ENCODE data around the gene BIK. TPM values are rescaled to one million over a fixed set of nuclear protein-coding genes. Genes with fewer than 3 reads are reported as not detected.

BIK gene
- total RNA-seq, 2 donors from 2014 or later: 0.63 TPM; not detected in 1

- H3K36me3 ChIP-seq: no peaks in the 10 kb centered on the region
- H3K4me1 ChIP-seq: peaks cover 0 to 53% of the 10 kb centered on the region in 2 donors
- no peak overlapping the region for H3K4me3 ChIP-seq
- H3K27ac ChIP-seq: no peak overlapping the region
- DNase-seq (ENCODE audit: low spot score): no peak
- no peak for TF ChIP-seq CTCF (IDR thresholded peaks at IDR 0.05)
- no peaks in the 10 kb centered on the region for H3K27me3 ChIP-seq
- H3K9me3 ChIP-seq: no peaks in the 10 kb centered on the region
Measured at GRCh38 chr22:43155789-43156188, 45.2 kb downstream of the BIK start.

GRCh38 chr22:43156413-43156812, 45.9 kb downstream of the BIK start:
- H3K27me3 ChIP-seq: no peaks in the 10 kb centered on the region
- H3K4me1 ChIP-seq: peaks cover 0 to 50% of the 10 kb centered on the region in 2 donors
- no peak for DNase-seq (ENCODE audit: low spot score)
- H3K36me3 ChIP-seq: no peaks in the 10 kb centered on the region
- H3K4me3 ChIP-seq: no peak overlapping the region
- TF ChIP-seq CTCF (IDR thresholded peaks at IDR 0.05): no peak
- H3K9me3 ChIP-seq: no peaks in the 10 kb centered on the region
- no peak overlapping the region for H3K27ac ChIP-seq

- H3K4me1 ChIP-seq: peaks cover 0 to 41% of the 10 kb centered on the region in 2 donors
- no peak for TF ChIP-seq CTCF (IDR thresholded peaks at IDR 0.05)
- H3K27ac ChIP-seq: no peak overlapping the region
- no peak for DNase-seq (ENCODE audit: low spot score)
- no peaks in the 10 kb centered on the region for H3K9me3 ChIP-seq
- H3K27me3 ChIP-seq: no peaks in the 10 kb centered on the region
- H3K4me3 ChIP-seq: no peak overlapping the region
- no peaks in the 10 kb centered on the region for H3K36me3 ChIP-seq
Measured at GRCh38 chr22:43157874-43158546, 47.5 kb downstream of the BIK start.

GRCh38 chr22:43158778-43159483, 48.4 kb downstream of the BIK start:
- Histone ChIP-seq H3K4me3 (no peak overlapping the region), H3K27me3 (no peaks in the 10 kb centered on the region), H3K4me1 (peaks cover 0 to 44% of the 10 kb centered on the region in 2 donors), H3K9me3 (no peaks in the 10 kb centered on the region), H3K27ac (no peak overlapping the region), H3K36me3 (no peaks in the 10 kb centered on the region)
- DNase-seq (ENCODE audit: low spot score): no peak
- TF ChIP-seq CTCF (IDR thresholded peaks at IDR 0.05): no peak

- Histone ChIP-seq H3K27ac (no peak overlapping the region), H3K36me3 (no peaks in the 10 kb centered on the region), H3K4me3 (no peak overlapping the region), H3K9me3 (no peaks in the 10 kb centered on the region), H3K4me1 (peaks cover 0 to 49% of the 10 kb centered on the region in 2 donors), H3K27me3 (no peaks in the 10 kb centered on the region)
- DNase-seq (ENCODE audit: low spot score): no peak
- TF ChIP-seq CTCF (IDR thresholded peaks at IDR 0.05): peak in 1 of 2 donors; percentile 23
Measured at GRCh38 chr22:43159484-43160178, 49.1 kb downstream of the BIK start.

Data from right atrium auricular region (tissue), 2 donors.